Activated CD4-positive, alpha-beta T cell treated with anti-CD3 and anti-CD28 coated beads for 36 hours (primary cell): ENCODE measurements around the gene FGF1. TPM values are rescaled to one million over a fixed set of nuclear protein-coding genes. Genes with fewer than 3 reads are reported as not detected.

Experiments
- ATAC-seq: fragments of 200-7000 bp; cut with Tn5 transposase; one replicate; pipeline ENCODE4 v1.10.0; 2021; ENCODE audit warnings: mild to moderate bottlenecking, moderate library complexity
- CTCF ChIA-PET: fragments of 350-600 bp; sonication (Branson Sonifier 250); formaldehyde crosslinking; loops from one replicate; lab custom pipeline; 2021; ENCODE audit warnings: antibody characterized with exemption; lab: Charles Lee
- POLR2A ChIA-PET: fragments of 350-600 bp; sonication (Branson Sonifier 250); formaldehyde crosslinking; loops from one replicate; lab custom pipeline; 2021; ENCODE audit warnings: antibody characterized with exemption, inconsistent platforms; lab: Charles Lee
- DNase-seq: peaks from one replicate; pipeline ENCODE4 v3.0.0-alpha.2; 2020
- H3K27ac Mint-ChIP-seq: one replicate; pipeline ENCODE4 v1.8.0; 2021; ENCODE audit warnings: mixed read lengths
- H3K27me3 Mint-ChIP-seq: one replicate; pipeline ENCODE4 v1.8.0; 2021; ENCODE audit warnings: mixed read lengths
- H3K36me3 Mint-ChIP-seq: one replicate; pipeline ENCODE4 v1.8.0; 2021; ENCODE audit warnings: low read depth, mixed read lengths
- H3K4me1 Mint-ChIP-seq: one replicate; pipeline ENCODE4 v1.8.0; 2021; ENCODE audit warnings: mixed read lengths
- H3K4me3 Mint-ChIP-seq: one replicate; pipeline ENCODE4 v1.8.0; 2021; ENCODE audit warnings: mild to moderate bottlenecking, moderate library complexity, mixed read lengths
- H3K9me3 Mint-ChIP-seq: one replicate; pipeline ENCODE4 v1.8.0; 2021; ENCODE audit warnings: low read depth, mixed read lengths
- intact Hi-C, 2 experiments: fragments of 100-400 bp; cut with DNase I in 1 of 2; cut with micrococcal nuclease in 1 of 2; formaldehyde crosslinking; loops; one replicate each; pipeline versions ENCODE4 v1.14.2 to v1.15.1; 2022 to 2024; cut with DNase I, micrococcal nuclease
- total RNA-seq, 2 experiments: library from RNA; stranded (reverse); gene quantifications; one replicate each; pipeline ENCODE4 v1.2.3, GENCODE V29; 2021

The FGF1 gene
- total RNA-seq, 2 experiments from 2014 or later = not detected

DNA sequence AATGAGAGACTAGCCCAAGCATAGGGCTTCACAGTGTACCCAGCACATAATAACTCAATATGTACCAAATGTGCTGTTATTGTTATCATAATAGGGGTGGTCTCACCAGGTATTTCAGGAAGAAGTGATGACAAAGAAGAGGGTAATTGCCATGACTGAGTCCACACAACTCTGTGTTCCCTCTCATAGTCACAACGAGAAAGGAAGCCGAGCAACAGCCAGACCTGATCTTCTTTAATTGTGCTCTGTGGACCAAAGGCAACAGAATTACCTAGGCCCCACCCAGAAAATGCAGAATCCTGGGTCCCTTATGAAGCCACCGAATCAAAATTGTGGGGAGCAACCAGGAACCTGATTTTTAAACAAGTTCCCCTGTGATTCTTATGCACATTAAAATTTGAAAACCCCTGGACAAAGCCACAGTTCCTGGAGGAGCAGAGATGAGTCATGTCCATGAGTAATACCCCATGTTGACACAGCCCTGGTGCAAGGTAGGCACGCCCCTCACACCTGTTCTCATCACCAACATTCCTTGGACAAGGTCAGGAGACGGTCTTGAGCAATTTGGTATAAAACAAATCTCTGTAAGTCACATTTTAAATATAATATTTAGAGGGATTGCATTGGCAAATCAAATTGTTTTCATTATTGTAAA lies 5.2 kb downstream of the FGF1 start:
- DNase-seq (no peak), ATAC-seq (no peak)
- Mint-ChIP-seq H3K36me3 (no peaks in the 10 kb centered on the region), H3K27ac (no peak overlapping the region), H3K4me1 (no peaks in the 10 kb centered on the region), H3K27me3 (no peaks in the 10 kb centered on the region), H3K9me3 (no peaks in the 10 kb centered on the region), H3K4me3 (no peak overlapping the region)
- POLR2A ChIA-PET = no interaction called here
- intact Hi-C loops = no loop called here
- CTCF ChIA-PET = interaction anchor here (0.6 to 0.9 kb wide), 2 partner anchors 12 to 437 kb away, joined by 3 to 4 read pairs; no protein-coding TSS in a partner anchor

DNA sequence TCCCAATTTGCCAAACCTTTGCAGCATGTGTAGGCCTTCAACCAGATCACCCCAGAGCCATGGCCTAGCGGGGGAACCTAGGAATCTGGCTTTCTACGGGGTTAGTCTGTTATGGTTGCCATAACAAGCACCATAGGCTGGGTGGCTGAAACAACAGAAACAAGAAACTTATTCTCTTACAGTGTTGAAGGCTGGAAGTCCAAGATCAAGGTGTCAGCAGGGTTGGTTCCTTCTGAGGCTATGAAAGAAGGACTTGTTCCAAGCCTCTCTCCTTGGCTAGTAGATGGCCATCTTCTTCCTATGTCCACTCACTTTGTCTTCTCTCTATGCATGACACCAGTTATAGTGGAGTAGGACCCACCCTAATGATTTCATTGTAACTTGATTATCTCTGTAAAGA lies 6.1 kb downstream of the FGF1 start:
- H3K27ac Mint-ChIP-seq = no peak overlapping the region
- H3K9me3 Mint-ChIP-seq = no peaks in the 10 kb centered on the region
- H3K4me3 Mint-ChIP-seq = no peak overlapping the region
- DNase-seq = no peak
- no peaks in the 10 kb centered on the region for H3K27me3 Mint-ChIP-seq
- CTCF ChIA-PET = interaction anchor here (0.9 kb wide), 1 partner anchor 11 kb away, joined by 4 read pairs; no protein-coding TSS in a partner anchor
- ATAC-seq = no peak
- POLR2A ChIA-PET = no interaction called here
- H3K4me1 Mint-ChIP-seq = no peaks in the 10 kb centered on the region
- no peaks in the 10 kb centered on the region for H3K36me3 Mint-ChIP-seq
- intact Hi-C loops = no loop called here

DNA sequence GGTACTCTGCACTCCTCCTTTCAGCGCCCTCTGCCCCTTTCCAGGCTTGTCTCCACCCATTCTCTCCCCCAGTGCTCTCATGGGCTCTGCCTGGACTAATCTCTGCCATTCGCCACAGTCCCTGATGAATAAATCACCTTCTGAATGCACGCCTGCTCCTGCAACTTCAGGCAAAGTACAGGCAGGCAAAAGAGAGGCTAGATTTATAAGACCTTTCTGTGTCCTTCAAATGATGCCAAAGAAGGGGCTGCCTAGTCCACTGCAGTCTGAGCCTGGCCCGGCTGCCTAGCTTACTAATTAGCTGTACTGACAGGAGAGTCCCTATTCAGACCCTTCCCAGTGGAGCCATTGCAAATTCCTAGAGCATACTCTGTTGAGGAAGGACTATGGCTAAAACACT lies 7.4 kb downstream of the FGF1 start:
- Mint-ChIP-seq H3K27me3 (no peaks in the 10 kb centered on the region), H3K4me3 (no peak overlapping the region), H3K27ac (no peak overlapping the region), H3K9me3 (no peaks in the 10 kb centered on the region), H3K36me3 (no peaks in the 10 kb centered on the region), H3K4me1 (no peaks in the 10 kb centered on the region)
- ChIA-PET CTCF (interaction anchor here (0.6 to 1.1 kb wide), 3 partner anchors 23 to 941 kb away, joined by 3 to 8 read pairs (median 3); no protein-coding TSS in a partner anchor), POLR2A (no interaction called here)
- intact Hi-C loops = no loop called here
- no peak for DNase-seq
- ATAC-seq = no peak

DNA sequence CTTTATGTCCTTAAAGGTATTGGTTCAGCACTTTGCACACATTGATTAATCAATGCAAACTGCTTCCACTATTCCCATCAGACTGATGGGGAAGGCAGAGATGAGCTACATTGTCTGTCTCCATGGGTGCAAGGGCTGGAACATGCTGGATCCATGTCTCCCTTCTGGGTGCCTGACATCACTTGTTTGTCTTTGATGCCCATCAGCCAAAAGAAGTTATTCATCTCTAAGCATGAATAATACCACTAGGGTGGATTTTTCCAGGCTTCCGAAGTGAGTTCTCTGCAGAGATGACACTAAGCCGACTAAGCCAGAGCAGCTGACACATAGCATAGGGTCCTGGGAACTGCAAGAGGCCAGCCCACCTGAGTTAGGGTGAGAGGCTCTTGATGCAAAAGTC lies 8.7 kb downstream of the FGF1 start:
- Mint-ChIP-seq H3K27ac (no peak overlapping the region), H3K27me3 (no peaks in the 10 kb centered on the region), H3K4me3 (no peak overlapping the region), H3K36me3 (no peaks in the 10 kb centered on the region), H3K4me1 (no peaks in the 10 kb centered on the region), H3K9me3 (no peaks in the 10 kb centered on the region)
- CTCF ChIA-PET = interaction anchor here (0.7 to 1.1 kb wide), 3 partner anchors 11 to 36 kb away, joined by 3 to 8 read pairs (median 3); no protein-coding TSS in a partner anchor
- DNase-seq (no peak), ATAC-seq (no peak)
- intact Hi-C loops = no loop called here
- POLR2A ChIA-PET = no interaction called here

DNA sequence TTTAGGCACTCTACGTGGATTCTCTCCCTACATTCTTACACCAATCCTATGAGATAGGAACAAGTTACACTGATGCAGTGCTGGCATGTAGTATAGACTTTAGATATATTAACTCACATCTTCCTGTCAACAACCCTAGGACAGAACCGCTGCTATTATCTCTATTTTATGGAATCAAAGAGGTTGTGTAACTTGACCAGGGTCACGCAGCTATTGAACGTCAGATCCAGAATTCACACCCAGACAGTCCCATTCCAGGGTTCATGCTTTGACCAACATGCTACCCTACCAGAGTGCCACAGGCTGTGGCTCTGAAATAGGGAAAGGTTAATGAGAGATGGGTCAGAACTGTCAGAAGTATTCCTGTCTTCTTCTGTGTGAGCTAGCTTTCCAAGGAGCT lies 9.6 kb downstream of the FGF1 start:
- Mint-ChIP-seq H3K27ac (no peak overlapping the region), H3K27me3 (no peaks in the 10 kb centered on the region), H3K4me1 (no peaks in the 10 kb centered on the region), H3K4me3 (no peak overlapping the region), H3K36me3 (no peaks in the 10 kb centered on the region), H3K9me3 (no peaks in the 10 kb centered on the region)
- no peak for DNase-seq
- intact Hi-C loops = no loop called here
- CTCF ChIA-PET = interaction anchor here (0.7 to 1.5 kb wide), 4 partner anchors 21 to 398 kb away, joined by 3 to 8 read pairs (median 5); no protein-coding TSS in a partner anchor
- no peak for ATAC-seq
- POLR2A ChIA-PET = no interaction called here

DNA sequence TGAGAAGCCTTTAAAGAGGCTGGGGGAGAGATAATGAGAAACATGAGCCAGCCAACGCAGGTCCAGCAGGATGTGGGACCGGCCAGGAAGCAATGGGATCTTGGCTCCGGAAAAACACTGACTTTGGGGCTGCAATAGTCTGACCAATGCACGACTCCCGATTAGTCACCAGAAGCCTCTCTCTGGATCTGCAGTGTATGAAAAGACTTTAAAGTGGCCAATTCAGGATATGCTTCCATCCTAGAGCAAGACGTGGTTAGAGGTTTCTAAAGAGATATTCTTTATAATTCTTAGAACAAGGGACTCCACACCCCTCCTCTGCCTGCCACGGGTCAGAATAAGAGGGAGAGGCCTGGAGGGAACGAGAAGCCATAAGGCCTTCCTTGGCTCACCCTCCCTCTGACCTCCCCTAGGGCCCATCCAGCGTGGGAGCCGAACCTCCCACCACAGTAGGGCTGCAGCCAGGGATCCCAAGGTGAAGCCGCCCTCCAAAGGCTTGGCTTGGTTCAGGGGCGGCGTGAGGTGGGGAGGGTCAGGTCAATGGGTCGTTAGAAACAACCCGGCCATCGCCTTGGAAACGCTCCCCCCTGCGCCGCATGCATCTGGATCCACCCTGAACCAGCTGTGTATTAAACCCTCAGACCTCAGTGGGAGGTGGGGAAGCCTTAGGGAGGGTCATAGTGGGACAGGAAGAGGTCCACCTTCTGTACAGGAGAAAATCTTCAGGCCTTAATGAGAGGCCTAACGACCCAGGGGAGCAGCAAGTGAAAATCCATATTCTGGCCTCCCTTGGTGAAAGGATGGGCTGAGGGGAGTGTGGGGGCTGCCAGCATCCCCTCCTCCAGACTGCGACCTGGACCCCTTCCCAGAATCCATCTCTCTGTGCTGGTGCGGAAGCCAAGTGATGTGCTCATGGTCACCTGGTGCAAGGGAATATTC lies 11.1 kb downstream of the FGF1 start:
- DNase-seq = no peak
- intact Hi-C loops = no loop called here
- CTCF ChIA-PET = interaction anchor here (0.7 to 1.5 kb wide), 3 partner anchors 24 to 1032 kb away, joined by 3 to 7 read pairs (median 3); no protein-coding TSS in a partner anchor
- no peaks in the 10 kb centered on the region for H3K27me3 Mint-ChIP-seq
- H3K9me3 Mint-ChIP-seq = no peaks in the 10 kb centered on the region
- no peak overlapping the region for H3K27ac Mint-ChIP-seq
- no peak for ATAC-seq
- no peaks in the 10 kb centered on the region for H3K36me3 Mint-ChIP-seq
- H3K4me1 Mint-ChIP-seq = no peaks in the 10 kb centered on the region
- H3K4me3 Mint-ChIP-seq = no peak overlapping the region
- POLR2A ChIA-PET = no interaction called here

DNA sequence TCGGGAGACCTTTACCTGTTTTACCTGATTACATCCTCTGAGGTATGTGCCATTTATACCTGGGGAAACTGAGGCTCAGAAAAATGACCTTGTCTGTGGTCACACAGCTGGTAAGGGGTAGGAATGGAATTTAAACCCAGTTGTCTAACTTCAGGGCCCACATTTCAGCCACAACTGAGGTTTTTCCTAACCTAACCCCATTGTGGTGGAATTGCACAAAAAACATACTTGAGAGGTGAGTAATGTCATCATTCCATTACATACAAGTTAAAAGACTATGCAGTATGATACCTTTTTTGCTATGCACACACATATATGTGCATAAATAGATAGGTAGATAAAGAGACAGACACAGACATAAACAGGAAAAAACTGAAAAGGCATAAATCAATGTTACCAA lies 14.1 kb downstream of the FGF1 start:
- Mint-ChIP-seq H3K4me1 (no peaks in the 10 kb centered on the region), H3K27me3 (no peaks in the 10 kb centered on the region), H3K9me3 (no peaks in the 10 kb centered on the region), H3K36me3 (no peaks in the 10 kb centered on the region), H3K4me3 (no peak overlapping the region), H3K27ac (no peak overlapping the region)
- no peak for ATAC-seq
- ChIA-PET POLR2A (no interaction called here), CTCF (interaction anchor here (1.4 to 1.7 kb wide), 3 partner anchors 27 to 216 kb away, joined by 4 to 6 read pairs (median 6); no protein-coding TSS in a partner anchor)
- DNase-seq = no peak
- intact Hi-C loops = no loop called here

DNA sequence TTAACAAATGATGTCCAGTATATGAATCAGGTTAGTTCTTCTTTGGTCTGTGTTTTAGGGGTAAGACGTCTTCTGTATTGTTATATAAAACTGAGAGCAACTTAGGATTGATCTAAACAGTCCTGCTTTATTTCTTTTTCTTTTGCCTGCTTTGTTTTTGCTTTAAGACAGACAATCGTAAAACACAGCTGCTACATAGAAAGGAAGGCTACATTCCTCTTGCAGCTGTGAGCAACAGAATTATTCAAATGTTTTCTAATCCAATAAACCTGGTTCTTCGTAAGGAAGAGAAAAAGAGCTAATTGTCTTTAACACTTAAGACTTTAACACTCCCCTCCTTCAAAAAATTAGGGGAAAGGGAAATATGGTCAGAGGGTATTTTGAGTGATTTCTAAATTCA lies 14.6 kb downstream of the FGF1 start:
- Mint-ChIP-seq H3K4me3 (no peak overlapping the region), H3K27me3 (no peaks in the 10 kb centered on the region), H3K27ac (no peak overlapping the region), H3K36me3 (no peaks in the 10 kb centered on the region), H3K4me1 (no peaks in the 10 kb centered on the region), H3K9me3 (no peaks in the 10 kb centered on the region)
- intact Hi-C loops = no loop called here
- ChIA-PET CTCF (interaction anchor here (1.4 to 1.7 kb wide), 3 partner anchors 27 to 216 kb away, joined by 4 to 6 read pairs (median 6); no protein-coding TSS in a partner anchor), POLR2A (interaction anchor here (0.7 kb wide), 1 partner anchor 300 kb away, joined by 3 read pairs; no protein-coding TSS in a partner anchor)
- DNase-seq = no peak
- no peak for ATAC-seq

DNA sequence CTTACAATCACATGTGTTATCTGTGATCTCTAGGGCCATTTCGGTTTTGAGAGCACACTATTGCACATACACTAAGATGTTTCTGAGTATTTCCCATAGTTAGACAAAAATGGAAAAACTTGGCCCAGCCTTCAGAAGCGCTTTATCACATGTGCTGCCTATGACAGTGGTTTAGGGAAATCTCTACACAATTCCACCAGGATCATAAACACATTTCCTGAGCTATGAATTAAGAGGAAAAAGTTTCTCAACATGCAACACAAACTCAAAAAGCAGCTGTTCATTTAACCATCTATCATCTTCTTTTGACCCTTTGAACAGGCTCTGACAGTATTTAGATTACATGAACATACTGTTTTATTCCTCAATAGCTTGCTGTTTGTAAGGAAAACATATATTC lies 15.1 kb downstream of the FGF1 start:
- no peak overlapping the region for H3K4me3 Mint-ChIP-seq
- ATAC-seq = no peak
- no peaks in the 10 kb centered on the region for H3K9me3 Mint-ChIP-seq
- no peaks in the 10 kb centered on the region for H3K36me3 Mint-ChIP-seq
- ChIA-PET CTCF (interaction anchor here (1.4 to 3.1 kb wide), 4 partner anchors 15 to 217 kb away, joined by 4 to 10 read pairs (median 6); no protein-coding TSS in a partner anchor), POLR2A (interaction anchor here (0.7 kb wide), 1 partner anchor 301 kb away, joined by 3 read pairs; no protein-coding TSS in a partner anchor)
- no peaks in the 10 kb centered on the region for H3K4me1 Mint-ChIP-seq
- no peaks in the 10 kb centered on the region for H3K27me3 Mint-ChIP-seq
- DNase-seq = no peak
- no peak overlapping the region for H3K27ac Mint-ChIP-seq
- intact Hi-C loops = no loop called here

DNA sequence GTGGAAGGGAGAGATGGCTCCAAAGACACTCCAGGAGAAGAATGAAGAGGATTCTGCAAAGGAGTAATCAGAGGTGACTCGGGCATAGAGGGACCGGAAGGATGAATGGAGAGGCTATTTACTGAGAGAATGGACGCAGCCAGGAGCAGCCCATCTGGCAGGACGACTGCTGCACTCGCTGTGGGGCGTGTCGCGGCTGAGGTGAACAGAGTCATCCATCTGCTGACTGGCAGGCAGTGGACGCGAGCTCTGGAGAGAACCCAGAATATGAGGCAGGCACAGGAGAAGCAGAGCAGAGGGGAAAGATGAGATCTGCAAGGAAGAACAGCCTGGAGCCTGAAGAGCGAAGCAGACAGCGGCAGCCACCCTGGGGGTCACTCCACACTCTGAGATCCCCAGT lies 16.4 kb downstream of the FGF1 start:
- no peaks in the 10 kb centered on the region for H3K4me1 Mint-ChIP-seq

DNA sequence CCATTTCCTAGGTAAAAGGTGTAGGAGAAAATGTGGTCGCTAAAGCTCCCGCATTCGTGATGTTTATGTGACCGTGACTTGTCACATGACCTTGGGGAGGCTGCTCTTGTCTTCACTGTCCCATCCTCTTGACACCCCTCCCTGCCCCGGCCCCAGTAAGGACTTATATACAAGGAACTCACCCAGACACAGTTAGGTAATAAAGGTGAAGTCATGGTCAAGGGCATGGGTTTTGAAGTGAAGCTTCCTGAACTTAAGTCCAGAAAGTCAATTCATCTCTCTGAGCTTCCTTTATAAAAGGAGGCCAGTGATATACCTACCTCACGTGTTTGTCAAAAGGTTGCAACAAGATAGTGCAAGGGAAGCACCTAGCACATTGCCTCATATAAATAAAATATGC lies 17.6 kb downstream of the FGF1 start:
- POLR2A ChIA-PET = no interaction called here
- CTCF ChIA-PET = interaction anchor here (0.6 to 3.1 kb wide), 6 partner anchors 13 to 335 kb away, joined by 3 to 10 read pairs (median 3); no protein-coding TSS in a partner anchor
- no peaks in the 10 kb centered on the region for H3K36me3 Mint-ChIP-seq
- intact Hi-C loops = no loop called here
- no peaks in the 10 kb centered on the region for H3K9me3 Mint-ChIP-seq
- peaks cover 4% of the 10 kb centered on the region for H3K27me3 Mint-ChIP-seq
- no peak overlapping the region for H3K4me3 Mint-ChIP-seq
- no peak overlapping the region for H3K27ac Mint-ChIP-seq
- H3K4me1 Mint-ChIP-seq = no peaks in the 10 kb centered on the region
- DNase-seq (no peak), ATAC-seq (no peak)

More for the DNA sequence above, 16.4 kb downstream of the FGF1 start:
- Mint-ChIP-seq H3K4me3 (no peak overlapping the region), H3K9me3 (no peaks in the 10 kb centered on the region), H3K27ac (no peak overlapping the region), H3K27me3 (peaks cover 2% of the 10 kb centered on the region), H3K36me3 (no peaks in the 10 kb centered on the region)
- ATAC-seq (no peak), DNase-seq (no peak)
- intact Hi-C loops = no loop called here
- ChIA-PET POLR2A (no interaction called here), CTCF (interaction anchor here (0.6 to 3.1 kb wide), 6 partner anchors 11 to 54 kb away, joined by 3 to 10 read pairs (median 4); no protein-coding TSS in a partner anchor)
